Adrenal gland (tissue), 12 donors: ENCODE data around the gene ZNF664. TPM values are rescaled to one million over a fixed set of nuclear protein-coding genes. Genes with fewer than 3 reads are reported as not detected.
A peak's percentile ranks its signal among the peaks of the same experiment; 100 is the strongest.

Experiments
- DNase-seq, 7 donors: peaks; one replicate each; pipeline ENCODE4 v3.0.0-alpha.2; 2019 to 2020
- H3K27ac ChIP-seq, 5 donors: fragments of 200-600 bp; sonication (generic) in 4 of 5; 1 replicate in 3 of 5; 2 replicates in 2 of 5; pipeline versions ENCODE4 v1.5.1 to v1.8.0; 2016 to 2020; ENCODE audit warnings: mild to moderate bottlenecking in 1 of 5
- H3K27me3 ChIP-seq: fragments of 200-600 bp; 2 replicates; pipeline ENCODE4 v1.8.0; 2021
- H3K36me3 ChIP-seq, 2 donors: fragments of 200-600 bp; replicated peaks in 1 of 2; 1 replicate in 1 of 2; 2 replicates in 1 of 2; pipeline versions ENCODE4 v1.5.1 to v1.8.0; 2018 to 2022
- H3K4me1 ChIP-seq, 2 donors: fragments of 200-600 bp; replicated peaks in 1 of 2; 1 replicate in 1 of 2; 2 replicates in 1 of 2; pipeline versions ENCODE4 v1.5.1 to v1.8.0; 2018 to 2021
- H3K4me3 ChIP-seq, 4 donors: fragments of 200-600 bp; sonication (generic) in 3 of 4; one replicate each; pipeline ENCODE4 v1.5.1; 2016 to 2018
- H3K9me3 ChIP-seq, 3 donors: fragments of 200-600 bp; sonication (generic) in 1 of 3; replicated peaks in 1 of 3; 1 replicate in 2 of 3; 2 replicates in 1 of 3; pipeline versions ENCODE4 v1.5.1 to v1.8.0; 2016 to 2021
- CTCF ChIP-seq, 6 experiments: fragments of 450-650 bp in 4 of 6; fragments of 200-600 bp in 2 of 6; sonication (generic) in 1 of 6; IDR thresholded peaks; 1 replicate in 5 of 6; 2 replicates in 1 of 6; pipeline versions ENCODE4 v1.5.1 to v1.8.0; 2016 to 2021; ENCODE audit warnings: antibody characterized with exemption in 6 of 6, mild to moderate bottlenecking in 2 of 6, moderate library complexity in 1 of 6
- POLR2A ChIP-seq, 2 donors: fragments of 450-650 bp; IDR thresholded peaks; one replicate each; pipeline ENCODE4 v1.6.1; 2017; ENCODE audit warnings: antibody characterized with exemption in 2 of 2, mild to moderate bottlenecking in 2 of 2, moderate library complexity in 1 of 2
- WGBS, 4 donors: extraction: QIAGEN DNeasy Blood & Tissue Kit in 2 of 4; methylation state at CpG; one replicate each; pipeline versions ENCODE4 v1.1.5 to v1.1.7; 2013 to 2017; 5-methylcytosine and 5-hydroxymethylcytosine counted together
- intact Hi-C, 2 donors: fragments of 100-400 bp; cut with DNase I; formaldehyde crosslinking; loops; one replicate each; pipeline versions ENCODE4 v1.14.1 to v1.15.0; 2022 to 2023
- polyA plus RNA-seq, 3 donors: library from polyadenylated mRNA; stranded (reverse); fragments of 200-250 nt in 2 of 3; fragments of 350-450 nt in 1 of 3; fragmentation: Illumina TruSeq in 1 of 3; extraction: RNeasy Lipid Tissue Mini Kit (QIAGEN cat#74804) in 1 of 3; gene quantifications; one replicate each; pipeline ENCODE4 v1.2.3, GENCODE V29; 2013 to 2014
- total RNA-seq, 9 donors: library from RNA; depleted of rRNA in 4 of 9; stranded (reverse); fragments of >200 nt in 4 of 9; fragments of 120-200 nt in 1 of 9; fragmentation: NEBNext Ultra II Directional in 1 of 9; extraction: Animal tissue kit (Norgen Biotek cat#: 25700) in 1 of 9; gene quantifications; one replicate each; pipeline versions ENCODE4 v1.1.0 to v1.2.4, GENCODE V29; 2013 to 2023
- donor health status: healthy with polysubstance abuse.
- donor health status: Bipolar disorder and iron deficiency.
- donor health status: DM: yes; HTN: yes; CAD: no.
- donor health status: DM: no; HTN: no; CAD: no.
- donor health status: DM: no; HTN: no; CAD: no.
- donor health status: DM: yes; HTN: yes; CAD: no.

Gene ZNF664
- total and polyA plus RNA-seq, 12 donors, result 19.6 to 66.9 (median 49.4) TPM

DNA sequence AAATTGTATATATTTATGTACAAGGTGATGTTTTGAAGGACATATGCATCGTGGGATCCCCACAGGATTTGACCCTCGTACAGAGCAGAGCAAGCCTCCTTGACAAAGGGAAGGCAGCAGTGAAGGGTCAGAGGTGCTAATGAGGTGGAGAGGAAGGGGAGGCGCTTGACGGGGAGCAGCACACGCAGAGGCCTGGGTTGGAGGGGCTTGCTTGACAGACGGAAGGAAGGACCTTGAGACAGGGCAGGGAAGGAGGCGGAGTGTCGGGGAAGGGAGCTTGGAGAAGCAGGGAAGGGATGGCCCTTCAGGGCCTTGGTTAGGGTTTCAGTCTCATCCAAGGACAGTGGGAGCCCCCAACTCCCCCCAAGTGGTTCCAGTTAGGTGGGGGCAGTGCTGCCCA is 52.6 kb downstream of the ZNF664 start:
- intact Hi-C loops, result no loop called here
- 81 to 88% (median 84%) methylated on average over 8 of the region's 8 CpGs for WGBS, 4 donors
- no peak for TF ChIP-seq POLR2A (IDR thresholded peaks at IDR 0.05)
- no peak for TF ChIP-seq CTCF (IDR thresholded peaks at IDR 0.05)
- no peak overlapping the region for H3K4me3 ChIP-seq
- no peak overlapping the region for H3K27ac ChIP-seq
- no peaks in the 10 kb centered on the region for H3K27me3 ChIP-seq
- peaks cover 0 to 10% of the 10 kb centered on the region in 2 donors for H3K4me1 ChIP-seq
- peak in 1 of 7 donors; percentile 18 for DNase-seq
- H3K9me3 ChIP-seq, result no peaks in the 10 kb centered on the region
- no peaks in the 10 kb centered on the region for H3K36me3 ChIP-seq

GRCh38 chr12:124026755-124027745 is 54.0 kb downstream of the ZNF664 start:
- H3K27me3 ChIP-seq, result no peaks in the 10 kb centered on the region
- no peaks in the 10 kb centered on the region for H3K9me3 ChIP-seq
- no peaks in the 10 kb centered on the region for H3K36me3 ChIP-seq
- no peak overlapping the region for H3K27ac ChIP-seq
- intact Hi-C loops, result no loop called here
- WGBS, 4 donors, result 85 to 93% (median 88%) methylated on average over 14 of the region's 14 CpGs
- no peak for TF ChIP-seq CTCF (IDR thresholded peaks at IDR 0.05)
- TF ChIP-seq POLR2A (IDR thresholded peaks at IDR 0.05), result no peak
- peak in 1 of 7 donors; percentile 21 for DNase-seq
- peaks cover 0 to 7% of the 10 kb centered on the region in 2 donors for H3K4me1 ChIP-seq
- H3K4me3 ChIP-seq, result no peak overlapping the region

DNA sequence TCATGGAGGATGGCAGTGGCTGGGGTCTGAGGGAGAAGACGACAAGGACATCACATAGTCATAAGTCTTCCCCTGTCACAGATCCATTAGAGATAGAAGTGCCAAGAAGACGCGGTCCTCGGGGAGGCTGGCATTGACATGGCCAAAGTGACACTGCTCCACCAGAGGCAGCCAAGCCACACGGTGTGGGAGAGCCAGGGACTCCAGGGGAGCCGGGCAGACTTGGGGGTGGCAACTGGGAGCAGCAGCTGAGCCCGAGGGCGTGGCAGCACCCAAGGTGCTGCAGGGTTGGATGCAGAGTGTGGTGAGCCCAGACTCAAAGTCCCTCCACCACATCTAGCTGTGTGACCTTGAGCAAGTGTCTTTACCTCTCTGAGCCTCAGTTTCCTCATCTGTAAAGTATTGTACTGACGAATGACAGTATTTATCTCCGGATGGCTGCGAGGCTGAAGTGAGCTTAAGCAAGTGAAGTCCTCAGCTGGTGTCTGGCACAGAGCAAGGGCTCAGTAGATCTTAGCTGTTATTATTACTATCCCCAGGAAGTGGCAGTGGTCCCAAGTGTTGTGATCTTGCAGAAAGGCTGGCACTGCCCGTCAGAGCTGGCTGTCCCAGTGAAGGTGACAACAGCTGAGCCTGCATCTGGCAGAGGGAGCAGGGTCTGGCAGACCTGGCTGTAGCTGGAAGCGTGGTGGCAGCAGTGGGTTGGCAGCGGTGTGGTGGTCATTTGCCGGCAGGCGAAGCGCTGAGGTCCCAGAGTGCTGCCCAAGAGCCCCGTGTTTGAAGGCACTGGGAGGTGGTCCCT is 54.9 kb downstream of the ZNF664 start:
- H3K4me1 ChIP-seq, result peaks cover 0 to 7% of the 10 kb centered on the region in 2 donors
- DNase-seq, result peak in 1 of 7 donors; percentile 45
- no peak overlapping the region for H3K27ac ChIP-seq
- no peaks in the 10 kb centered on the region for H3K27me3 ChIP-seq
- no peak for TF ChIP-seq POLR2A (IDR thresholded peaks at IDR 0.05)
- TF ChIP-seq CTCF (IDR thresholded peaks at IDR 0.05), result no peak
- no peaks in the 10 kb centered on the region for H3K9me3 ChIP-seq
- 71 to 83% (median 83%) methylated on average over 12 to 18 of the region's 18 CpGs for WGBS, 4 donors
- no peaks in the 10 kb centered on the region for H3K36me3 ChIP-seq
- H3K4me3 ChIP-seq, result no peak overlapping the region
- intact Hi-C loops, result no loop called here

GRCh38 chr12:124028555-124028925 is 55.5 kb downstream of the ZNF664 start:
- intact Hi-C loops, result no loop called here
- Histone ChIP-seq H3K27me3 (no peaks in the 10 kb centered on the region), H3K4me1 (peaks cover 0 to 7% of the 10 kb centered on the region in 2 donors), H3K9me3 (no peaks in the 10 kb centered on the region), H3K36me3 (no peaks in the 10 kb centered on the region), H3K27ac (no peak overlapping the region), H3K4me3 (no peak overlapping the region)
- TF ChIP-seq CTCF (IDR thresholded peaks at IDR 0.05), result no peak
- no peak for TF ChIP-seq POLR2A (IDR thresholded peaks at IDR 0.05)
- WGBS, 4 donors, result 70 to 89% (median 79%) methylated on average over 5 of the region's 5 CpGs
- DNase-seq, result peak in 1 of 7 donors; percentile 33
